Calu3 (cell line): ENCODE results near the gene KYAT1. TPM values are rescaled to one million over a fixed set of nuclear protein-coding genes. Genes with fewer than 3 reads are reported as not detected.
"Not testable (repeated sequence)": the region's sequence is repeated elsewhere in the genome, so short reads cannot be mapped to it uniquely, and the experiment has no call there.

Experiments
- BruUV-seq: library from RNA; stranded (reverse); fragments of 400-500 nt; replicated peaks from 2 replicates; lab custom pipeline; 2021; lab: Mats Ljungman, UMichigan
- CTCF ChIA-PET: fragments of 300-600 bp; sonication (Branson Sonifier 250); formaldehyde crosslinking; loops from one replicate; lab custom pipeline; 2022; ENCODE audit warnings: antibody characterized with exemption; lab: Charles Lee
- DNase-seq: peaks from one replicate; pipeline ENCODE4 v3.0.0; 2022
- H3K27ac Mint-ChIP-seq: one replicate; pipeline ENCODE4 v1.8.0; 2022; ENCODE audit warnings: mixed read lengths; ENCODE audit not compliant: unreplicated experiment
- H3K27me3 Mint-ChIP-seq: one replicate; pipeline ENCODE4 v1.8.0; 2022; ENCODE audit warnings: mixed read lengths; ENCODE audit not compliant: unreplicated experiment
- H3K36me3 Mint-ChIP-seq: one replicate; pipeline ENCODE4 v1.8.0; 2022; ENCODE audit warnings: mild to moderate bottlenecking, moderate library complexity, mixed read lengths; ENCODE audit not compliant: insufficient read depth, unreplicated experiment
- H3K4me1 Mint-ChIP-seq: one replicate; pipeline ENCODE4 v1.8.0; 2022; ENCODE audit warnings: mild to moderate bottlenecking, low read depth, mixed read lengths; ENCODE audit not compliant: unreplicated experiment
- H3K4me3 Mint-ChIP-seq: one replicate; pipeline ENCODE4 v1.8.0; 2022; ENCODE audit warnings: mild to moderate bottlenecking, low read depth, moderate library complexity, mixed read lengths; ENCODE audit not compliant: unreplicated experiment
- H3K9me3 Mint-ChIP-seq: one replicate; pipeline ENCODE4 v1.8.0; 2022; ENCODE audit warnings: low read depth, mixed read lengths; ENCODE audit not compliant: unreplicated experiment
- CTCF ChIP-seq: fragments of 200-600 bp; IDR thresholded peaks from one replicate; pipeline ENCODE4 v1.8.0; 2022; ENCODE audit warnings: antibody characterized with exemption; ENCODE audit not compliant: unreplicated experiment
- intact Hi-C: fragments of 100-400 bp; cut with micrococcal nuclease; formaldehyde crosslinking; loops from one replicate; pipeline ENCODE4 v1.10.0; 2022; ENCODE audit not compliant: unreplicated experiment
- total RNA-seq: library from RNA; stranded (reverse); gene quantifications from 2 replicates; pipeline ENCODE4 v1.2.3, GENCODE V29; 2022

KYAT1 gene
- total RNA-seq, 1 experiment from 2014 or later = 4.1 TPM

- H3K27ac Mint-ChIP-seq = no peak overlapping the region
Observed at GRCh38 chr9:128800061-128800460, 81.7 kb downstream of the KYAT1 start.

GRCh38 chr9:128798896-128799295 lies 82.9 kb downstream of the KYAT1 start:
- H3K27me3 Mint-ChIP-seq = no peaks in the 10 kb centered on the region
- no peaks in the 10 kb centered on the region for H3K4me1 Mint-ChIP-seq
- no peaks in the 10 kb centered on the region for H3K9me3 Mint-ChIP-seq
- no peak for TF ChIP-seq CTCF
- no peak for DNase-seq
- peaks cover 25% of the 10 kb centered on the region for H3K36me3 Mint-ChIP-seq
- no TSS peak for BruUV-seq
- intact Hi-C loops = no loop called here
- no peak overlapping the region for H3K4me3 Mint-ChIP-seq
- H3K27ac Mint-ChIP-seq = no peak overlapping the region
- CTCF ChIA-PET = interaction anchor here (0.6 kb wide), 1 partner anchor 20 kb away, joined by 3 read pairs; no protein-coding TSS in a partner anchor

More at GRCh38 chr9:128800061-128800460, 81.7 kb downstream of the KYAT1 start:
- no peak for TF ChIP-seq CTCF
- BruUV-seq = no TSS peak
- intact Hi-C loops = no loop called here
- Mint-ChIP-seq H3K36me3 (peaks cover 20% of the 10 kb centered on the region), H3K4me1 (no peaks in the 10 kb centered on the region), H3K4me3 (no peak overlapping the region), H3K27me3 (no peaks in the 10 kb centered on the region), H3K9me3 (no peaks in the 10 kb centered on the region)
- DNase-seq = no peak
- CTCF ChIA-PET = interaction anchor here (0.7 kb wide), 1 partner anchor 183 kb away, joined by 8 read pairs; no protein-coding TSS in a partner anchor

GRCh38 chr9:128794961-128795360 lies 86.8 kb downstream of the KYAT1 start:
- BruUV-seq, intact Hi-C loops, DNase-seq, H3K4me3 Mint-ChIP-seq, CTCF ChIA-PET, H3K4me1 Mint-ChIP-seq, H3K27ac Mint-ChIP-seq, H3K9me3 Mint-ChIP-seq, H3K27me3 Mint-ChIP-seq: not testable (repeated sequence)
- H3K36me3 Mint-ChIP-seq = peaks cover 12% of the 10 kb centered on the region

- peaks cover 12% of the 10 kb centered on the region for H3K36me3 Mint-ChIP-seq
- H3K27me3 Mint-ChIP-seq = no peaks in the 10 kb centered on the region
- no peak overlapping the region for H3K4me3 Mint-ChIP-seq
- no peak overlapping the region for H3K27ac Mint-ChIP-seq
- H3K9me3 Mint-ChIP-seq = no peaks in the 10 kb centered on the region
- no peak for TF ChIP-seq CTCF
- H3K4me1 Mint-ChIP-seq = no peaks in the 10 kb centered on the region
- no TSS peak for BruUV-seq
- DNase-seq = no peak
- intact Hi-C loops = no loop called here
- CTCF ChIA-PET = no interaction called here
Observed at GRCh38 chr9:128792978-128793686, 88.6 kb downstream of the KYAT1 start.

GRCh38 chr9:128792134-128792533 lies 89.6 kb downstream of the KYAT1 start:
- CTCF ChIA-PET = no interaction called here
- no peak overlapping the region for H3K27ac Mint-ChIP-seq
- intact Hi-C loops = no loop called here
- TF ChIP-seq CTCF = no peak
- no peak overlapping the region for H3K4me3 Mint-ChIP-seq
- H3K27me3 Mint-ChIP-seq = no peaks in the 10 kb centered on the region
- no TSS peak for BruUV-seq
- no peak for DNase-seq
- peaks cover 22% of the 10 kb centered on the region for H3K36me3 Mint-ChIP-seq
- no peaks in the 10 kb centered on the region for H3K9me3 Mint-ChIP-seq
- H3K4me1 Mint-ChIP-seq = no peaks in the 10 kb centered on the region
